Fibroblast of villous mesenchyme (primary cell): ENCODE measurements around the gene MALAT1. TPM values are rescaled to one million over a fixed set of nuclear protein-coding genes. Genes with fewer than 3 reads are reported as not detected.
"Not testable (repeated sequence)": the region's sequence is repeated elsewhere in the genome, so short reads cannot be mapped to it uniquely, and the experiment has no call there.

Experiments
- DNase-seq: peaks from one replicate; pipeline ENCODE4 v3.0.0-alpha.2; 2010; ENCODE audit warnings: low read depth
- H3K4me3 ChIP-seq: 2 replicates; pipeline ENCODE4 v1.5.1; 2011; ENCODE audit warnings: low read depth, mild to moderate bottlenecking, low read length
- total RNA-seq: library from RNA; depleted of rRNA; stranded (reverse); fragments of >200 nt; gene quantifications from 2 replicates; pipeline ENCODE4 v1.2.3, GENCODE V29; 2012
- TF ChIP-seq, protein P1 (sequence below): IDR thresholded peaks from 2 replicates; pipeline ENCODE4 v1.5.1; 2012; ENCODE audit warnings: low read depth, mild to moderate bottlenecking, low read length; ENCODE audit not compliant: insufficient read depth

The MALAT1 gene
- 12,351 and 16,563 TPM in 2 replicates for total RNA-seq

DNA sequence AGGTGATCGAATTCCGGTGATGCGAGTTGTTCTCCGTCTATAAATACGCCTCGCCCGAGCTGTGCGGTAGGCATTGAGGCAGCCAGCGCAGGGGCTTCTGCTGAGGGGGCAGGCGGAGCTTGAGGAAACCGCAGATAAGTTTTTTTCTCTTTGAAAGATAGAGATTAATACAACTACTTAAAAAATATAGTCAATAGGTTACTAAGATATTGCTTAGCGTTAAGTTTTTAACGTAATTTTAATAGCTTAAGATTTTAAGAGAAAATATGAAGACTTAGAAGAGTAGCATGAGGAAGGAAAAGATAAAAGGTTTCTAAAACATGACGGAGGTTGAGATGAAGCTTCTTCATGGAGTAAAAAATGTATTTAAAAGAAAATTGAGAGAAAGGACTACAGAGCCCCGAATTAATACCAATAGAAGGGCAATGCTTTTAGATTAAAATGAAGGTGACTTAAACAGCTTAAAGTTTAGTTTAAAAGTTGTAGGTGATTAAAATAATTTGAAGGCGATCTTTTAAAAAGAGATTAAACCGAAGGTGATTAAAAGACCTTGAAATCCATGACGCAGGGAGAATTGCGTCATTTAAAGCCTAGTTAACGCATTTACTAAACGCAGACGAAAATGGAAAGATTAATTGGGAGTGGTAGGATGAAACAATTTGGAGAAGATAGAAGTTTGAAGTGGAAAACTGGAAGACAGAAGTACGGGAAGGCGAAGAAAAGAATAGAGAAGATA, at the start of gene MALAT1:
TSS of gene MALAT1 (plus strand) at position 69 of the 736 bp plus-strand sequence.
- TF ChIP-seq, protein P1, sequence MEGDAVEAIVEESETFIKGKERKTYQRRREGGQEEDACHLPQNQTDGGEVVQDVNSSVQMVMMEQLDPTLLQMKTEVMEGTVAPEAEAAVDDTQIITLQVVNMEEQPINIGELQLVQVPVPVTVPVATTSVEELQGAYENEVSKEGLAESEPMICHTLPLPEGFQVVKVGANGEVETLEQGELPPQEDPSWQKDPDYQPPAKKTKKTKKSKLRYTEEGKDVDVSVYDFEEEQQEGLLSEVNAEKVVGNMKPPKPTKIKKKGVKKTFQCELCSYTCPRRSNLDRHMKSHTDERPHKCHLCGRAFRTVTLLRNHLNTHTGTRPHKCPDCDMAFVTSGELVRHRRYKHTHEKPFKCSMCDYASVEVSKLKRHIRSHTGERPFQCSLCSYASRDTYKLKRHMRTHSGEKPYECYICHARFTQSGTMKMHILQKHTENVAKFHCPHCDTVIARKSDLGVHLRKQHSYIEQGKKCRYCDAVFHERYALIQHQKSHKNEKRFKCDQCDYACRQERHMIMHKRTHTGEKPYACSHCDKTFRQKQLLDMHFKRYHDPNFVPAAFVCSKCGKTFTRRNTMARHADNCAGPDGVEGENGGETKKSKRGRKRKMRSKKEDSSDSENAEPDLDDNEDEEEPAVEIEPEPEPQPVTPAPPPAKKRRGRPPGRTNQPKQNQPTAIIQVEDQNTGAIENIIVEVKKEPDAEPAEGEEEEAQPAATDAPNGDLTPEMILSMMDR, result no peak
- DNase-seq, result peak; percentile 97
- H3K4me3 ChIP-seq, result peak within 1 kb of the TSS; percentile 96

DNA sequence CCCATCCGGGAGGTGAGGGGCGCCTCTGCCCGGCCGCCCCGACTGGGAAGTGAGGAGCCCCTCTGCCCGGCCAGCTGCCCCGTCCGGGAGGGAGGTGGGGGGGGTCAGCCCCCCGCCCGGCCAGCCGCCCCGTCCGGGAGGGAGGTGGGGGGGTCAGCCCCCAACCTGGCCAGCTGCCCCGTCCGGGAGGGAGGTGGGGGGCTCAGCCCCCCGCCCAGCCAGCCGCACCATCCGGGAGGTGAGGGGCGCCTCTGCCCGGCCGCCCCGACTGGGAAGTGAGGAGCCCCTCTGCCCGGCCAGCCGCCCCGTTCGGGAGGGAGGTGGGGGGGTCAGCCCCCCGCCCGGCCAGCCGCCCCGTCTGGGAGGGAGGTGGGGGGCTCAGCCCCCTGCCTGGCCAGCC, 47.5 kb upstream of the MALAT1 start:
- DNase-seq, H3K4me3 ChIP-seq: not testable (repeated sequence)

- H3K4me3 ChIP-seq, DNase-seq: not testable (repeated sequence)
These were observed 46.6 kb upstream of the MALAT1 start for GRCh38 chr11:65452259-65452658.

DNA sequence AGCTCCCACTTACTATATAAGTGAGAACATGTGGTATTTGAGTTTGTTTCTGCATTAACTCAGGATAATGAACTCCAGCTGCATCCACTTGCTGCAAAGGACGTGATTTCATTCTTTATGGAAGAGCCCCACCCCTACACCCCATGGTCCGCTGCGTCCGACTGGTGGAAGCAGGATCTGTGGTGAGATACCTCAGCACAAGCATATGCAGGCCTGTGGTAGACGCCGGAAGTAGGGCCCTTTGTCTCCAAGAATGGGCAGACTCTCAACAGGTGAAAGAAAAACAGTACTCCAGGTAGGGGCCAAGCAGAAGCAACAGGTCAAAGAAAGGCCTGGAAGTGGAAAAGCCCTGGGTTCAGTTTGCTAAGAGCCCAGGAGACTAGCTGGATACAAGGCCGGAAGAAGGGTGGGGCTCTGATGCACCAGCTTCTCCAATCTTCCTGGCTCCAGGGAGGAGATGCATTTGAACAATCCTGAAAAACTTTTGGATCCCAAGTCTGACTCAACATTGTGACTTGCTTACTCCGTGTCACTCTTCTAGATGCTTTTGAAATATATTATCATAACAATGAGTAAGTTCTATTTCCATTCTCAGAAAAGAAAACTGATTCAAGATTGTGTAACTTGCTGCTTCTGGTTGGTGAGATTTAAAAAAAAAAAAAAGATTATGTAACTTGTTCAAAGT, 45.9 kb upstream of the MALAT1 start:
- H3K4me3 ChIP-seq, result no peak overlapping the region
- peak; percentile 86 for DNase-seq
- TF ChIP-seq, protein P1, result no peak

GRCh38 chr11:65454311-65454695, 44.5 kb upstream of the MALAT1 start:
- peak overlapping the region; percentile 73 for H3K4me3 ChIP-seq
- TF ChIP-seq, protein P1, result no peak
- DNase-seq, result peak; percentile 59

GRCh38 chr11:65454696-65455456, 44.0 kb upstream of the MALAT1 start:
- TF ChIP-seq, protein P1, result peak; percentile 6
- peak; percentile 93 for DNase-seq
- peak overlapping the region; percentile 73 for H3K4me3 ChIP-seq

GRCh38 chr11:65456418-65456817, 42.4 kb upstream of the MALAT1 start:
- DNase-seq, result peak; percentile 31
- no peak overlapping the region for H3K4me3 ChIP-seq
- TF ChIP-seq, protein P1, result no peak
